SK-N-SH treated with all-trans-retinoic acid at 6 μM for 48 hours (cell line): Measurements from ENCODE around the gene UCK1.

Experiments
- ATAC-seq: fragments of 200-7000 bp; cut with Tn5 transposase; 3 replicates; pipeline ENCODE4 v1.9.1; 2020; ENCODE audit warnings: mild to moderate bottlenecking, moderate library complexity
- ARNTL ChIP-seq: fragments of 450-650 bp; formaldehyde crosslinking; IDR thresholded peaks from 2 replicates; pipeline ENCODE4 v1.5.0; 2020; ENCODE audit warnings: low read depth, mild to moderate bottlenecking, moderate library complexity, borderline replicate concordance
- BACH2 ChIP-seq: fragments of 250-450 bp; sonication (Bioruptor Pico); IDR thresholded peaks from 2 replicates; pipeline ENCODE4 v1.9.0; 2021; ENCODE audit warnings: mild to moderate bottlenecking, borderline replicate concordance
- CSDC2 ChIP-seq: fragments of 250-450 bp; sonication (Bioruptor Pico); IDR thresholded peaks from 2 replicates; pipeline ENCODE4 v1.5.0; 2020; ENCODE audit warnings: mild to moderate bottlenecking, moderate library complexity
- ESRRG ChIP-seq: fragments of 250-450 bp; sonication (Bioruptor Pico); IDR thresholded peaks from 2 replicates; pipeline ENCODE4 v1.6.1; 2021; ENCODE audit warnings: mild to moderate bottlenecking
- GLIS3 ChIP-seq: fragments of 250-450 bp; sonication (Bioruptor Pico); IDR thresholded peaks from 2 replicates; pipeline ENCODE4 v1.5.0; 2020; ENCODE audit warnings: mild to moderate bottlenecking, moderate library complexity
- ISL1 ChIP-seq: fragments of 250-450 bp; sonication (Bioruptor Pico); IDR thresholded peaks from 2 replicates; pipeline ENCODE4 v2.1.2; 2022; ENCODE audit warnings: mild to moderate bottlenecking, moderate library complexity
- OSR1 ChIP-seq: fragments of 250-450 bp; sonication (Bioruptor Pico); IDR thresholded peaks from 2 replicates; pipeline ENCODE4 v1.8.0; 2022; ENCODE audit warnings: moderate library complexity, mild to moderate bottlenecking, inconsistent platforms
- PPARA ChIP-seq: fragments of 250-450 bp; sonication (Bioruptor Pico); IDR thresholded peaks from 2 replicates; pipeline ENCODE4 v1.5.0; 2020; ENCODE audit warnings: mild to moderate bottlenecking, borderline replicate concordance
- RARB ChIP-seq: fragments of 250-450 bp; sonication (Bioruptor Pico); IDR thresholded peaks from 2 replicates; pipeline ENCODE4 v1.8.0; 2021; ENCODE audit warnings: mild to moderate bottlenecking, moderate library complexity
- SNAI2 ChIP-seq: fragments of 250-450 bp; sonication (Bioruptor Pico); IDR thresholded peaks from 2 replicates; pipeline ENCODE4 v1.5.0; 2020; ENCODE audit warnings: mild to moderate bottlenecking, moderate library complexity
- TCF4 ChIP-seq: fragments of 250-450 bp; sonication (Bioruptor Pico); IDR thresholded peaks from 2 replicates; pipeline ENCODE4 v1.8.0; 2021; ENCODE audit warnings: mild to moderate bottlenecking, moderate library complexity, borderline replicate concordance
- TOX ChIP-seq: fragments of 250-450 bp; sonication (Bioruptor Pico); IDR thresholded peaks from 2 replicates; pipeline ENCODE4 v1.8.0; 2021; ENCODE audit warnings: mild to moderate bottlenecking, moderate library complexity, borderline replicate concordance
- ZC3H10 ChIP-seq: fragments of 250-450 bp; sonication (Bioruptor Pico); IDR thresholded peaks from 2 replicates; pipeline ENCODE4 v1.5.1; 2021; ENCODE audit warnings: mild to moderate bottlenecking, moderate library complexity
- ZFP3 ChIP-seq: fragments of 250-450 bp; sonication (Bioruptor Pico); IDR thresholded peaks from 2 replicates; pipeline ENCODE4 v1.5.0; 2020; ENCODE audit warnings: mild to moderate bottlenecking, moderate library complexity
- ZFP30 ChIP-seq: fragments of 450-650 bp; formaldehyde crosslinking; IDR thresholded peaks from 2 replicates; pipeline ENCODE4 v1.5.0; 2022; ENCODE audit warnings: mild to moderate bottlenecking, moderate library complexity
- ZNF565 ChIP-seq: fragments of 450-650 bp; formaldehyde crosslinking; conservative IDR thresholded peaks from 2 replicates; pipeline ENCODE4 v1.5.0; 2020; ENCODE audit warnings: low read depth, mild to moderate bottlenecking, moderate library complexity
- TF ChIP-seq, protein P1 (sequence below): fragments of 250-450 bp; sonication (Bioruptor Pico); IDR thresholded peaks from 2 replicates; pipeline ENCODE4 v1.5.1; 2020; ENCODE audit warnings: low read depth, mild to moderate bottlenecking, moderate library complexity
- TF ChIP-seq, protein P2 (sequence below): fragments of 250-450 bp; sonication (Bioruptor Pico); IDR thresholded peaks from 2 replicates; pipeline ENCODE4 v1.5.1; 2021; ENCODE audit warnings: mild to moderate bottlenecking, moderate library complexity
- TF ChIP-seq, protein P3 (sequence below): fragments of 250-450 bp; sonication (Bioruptor Pico); IDR thresholded peaks from 2 replicates; pipeline ENCODE4 v1.8.0; 2021; ENCODE audit warnings: low read depth, mild to moderate bottlenecking, moderate library complexity, borderline replicate concordance
- TF ChIP-seq, protein P4 (sequence below): fragments of 250-450 bp; sonication (Bioruptor Pico); IDR thresholded peaks from 2 replicates; pipeline ENCODE4 v1.5.0; 2020; ENCODE audit warnings: mild to moderate bottlenecking, moderate library complexity
- TF ChIP-seq, protein P5 (sequence below): fragments of 250-450 bp; sonication (Bioruptor Pico); IDR thresholded peaks from 2 replicates; pipeline ENCODE4 v1.8.0; 2020; ENCODE audit warnings: mild to moderate bottlenecking, moderate library complexity, borderline replicate concordance

Gene UCK1

DNA sequence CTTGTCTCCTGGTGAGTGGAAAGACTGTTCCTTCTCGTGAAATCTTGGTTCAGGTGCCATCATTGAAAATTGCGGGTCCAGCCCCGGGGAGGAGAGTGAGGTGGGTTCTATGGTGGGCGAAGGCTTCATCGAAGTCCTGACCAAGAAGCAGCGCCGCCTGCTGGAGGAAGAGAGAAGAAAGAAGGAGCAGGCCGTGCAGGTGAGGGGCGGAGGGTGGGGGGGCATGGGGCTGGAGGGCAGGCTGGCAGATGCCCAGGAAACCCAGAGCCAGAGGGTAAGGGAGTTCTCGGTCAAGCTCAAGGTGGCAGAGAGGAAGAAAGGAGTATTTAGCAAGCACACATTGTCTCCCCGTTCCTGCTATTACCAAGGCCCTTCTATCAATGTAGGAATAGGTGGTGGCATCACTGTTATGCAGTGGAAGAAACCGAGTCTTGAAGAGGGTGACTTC, 52.6 kb downstream of the UCK1 start:
- TF ChIP-seq, protein P1, sequence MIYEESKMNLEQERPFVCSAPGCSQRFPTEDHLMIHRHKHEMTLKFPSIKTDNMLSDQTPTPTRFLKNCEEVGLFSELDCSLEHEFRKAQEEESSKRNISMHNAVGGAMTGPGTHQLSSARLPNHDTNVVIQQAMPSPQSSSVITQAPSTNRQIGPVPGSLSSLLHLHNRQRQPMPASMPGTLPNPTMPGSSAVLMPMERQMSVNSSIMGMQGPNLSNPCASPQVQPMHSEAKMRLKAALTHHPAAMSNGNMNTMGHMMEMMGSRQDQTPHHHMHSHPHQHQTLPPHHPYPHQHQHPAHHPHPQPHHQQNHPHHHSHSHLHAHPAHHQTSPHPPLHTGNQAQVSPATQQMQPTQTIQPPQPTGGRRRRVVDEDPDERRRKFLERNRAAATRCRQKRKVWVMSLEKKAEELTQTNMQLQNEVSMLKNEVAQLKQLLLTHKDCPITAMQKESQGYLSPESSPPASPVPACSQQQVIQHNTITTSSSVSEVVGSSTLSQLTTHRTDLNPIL (CRISPR knock-in tag): no peak
- TF ChIP-seq, protein P2, sequence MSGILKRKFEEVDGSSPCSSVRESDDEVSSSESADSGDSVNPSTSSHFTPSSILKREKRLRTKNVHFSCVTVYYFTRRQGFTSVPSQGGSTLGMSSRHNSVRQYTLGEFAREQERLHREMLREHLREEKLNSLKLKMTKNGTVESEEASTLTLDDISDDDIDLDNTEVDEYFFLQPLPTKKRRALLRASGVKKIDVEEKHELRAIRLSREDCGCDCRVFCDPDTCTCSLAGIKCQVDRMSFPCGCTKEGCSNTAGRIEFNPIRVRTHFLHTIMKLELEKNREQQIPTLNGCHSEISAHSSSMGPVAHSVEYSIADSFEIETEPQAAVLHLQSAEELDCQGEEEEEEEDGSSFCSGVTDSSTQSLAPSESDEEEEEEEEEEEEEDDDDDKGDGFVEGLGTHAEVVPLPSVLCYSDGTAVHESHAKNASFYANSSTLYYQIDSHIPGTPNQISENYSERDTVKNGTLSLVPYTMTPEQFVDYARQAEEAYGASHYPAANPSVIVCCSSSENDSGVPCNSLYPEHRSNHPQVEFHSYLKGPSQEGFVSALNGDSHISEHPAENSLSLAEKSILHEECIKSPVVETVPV (CRISPR knock-in tag): no peak
- TF ChIP-seq, protein P3, sequence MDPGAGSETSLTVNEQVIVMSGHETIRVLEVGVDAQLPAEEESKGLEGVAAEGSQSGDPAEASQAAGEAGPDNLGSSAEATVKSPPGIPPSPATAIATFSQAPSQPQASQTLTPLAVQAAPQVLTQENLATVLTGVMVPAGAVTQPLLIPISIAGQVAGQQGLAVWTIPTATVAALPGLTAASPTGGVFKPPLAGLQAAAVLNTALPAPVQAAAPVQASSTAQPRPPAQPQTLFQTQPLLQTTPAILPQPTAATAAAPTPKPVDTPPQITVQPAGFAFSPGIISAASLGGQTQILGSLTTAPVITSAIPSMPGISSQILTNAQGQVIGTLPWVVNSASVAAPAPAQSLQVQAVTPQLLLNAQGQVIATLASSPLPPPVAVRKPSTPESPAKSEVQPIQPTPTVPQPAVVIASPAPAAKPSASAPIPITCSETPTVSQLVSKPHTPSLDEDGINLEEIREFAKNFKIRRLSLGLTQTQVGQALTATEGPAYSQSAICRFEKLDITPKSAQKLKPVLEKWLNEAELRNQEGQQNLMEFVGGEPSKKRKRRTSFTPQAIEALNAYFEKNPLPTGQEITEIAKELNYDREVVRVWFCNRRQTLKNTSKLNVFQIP (CRISPR knock-in tag): no peak
- no peak for TF ChIP-seq ARNTL (CRISPR knock-in tag)
- TF ChIP-seq GLIS3: no peak
- TF ChIP-seq ZFP30 (CRISPR knock-in tag): no peak
- TF ChIP-seq PPARA: no peak
- no peak for TF ChIP-seq ZC3H10 (CRISPR knock-in tag)
- TF ChIP-seq CSDC2: no peak
- ATAC-seq: peak; percentile 65

DNA sequence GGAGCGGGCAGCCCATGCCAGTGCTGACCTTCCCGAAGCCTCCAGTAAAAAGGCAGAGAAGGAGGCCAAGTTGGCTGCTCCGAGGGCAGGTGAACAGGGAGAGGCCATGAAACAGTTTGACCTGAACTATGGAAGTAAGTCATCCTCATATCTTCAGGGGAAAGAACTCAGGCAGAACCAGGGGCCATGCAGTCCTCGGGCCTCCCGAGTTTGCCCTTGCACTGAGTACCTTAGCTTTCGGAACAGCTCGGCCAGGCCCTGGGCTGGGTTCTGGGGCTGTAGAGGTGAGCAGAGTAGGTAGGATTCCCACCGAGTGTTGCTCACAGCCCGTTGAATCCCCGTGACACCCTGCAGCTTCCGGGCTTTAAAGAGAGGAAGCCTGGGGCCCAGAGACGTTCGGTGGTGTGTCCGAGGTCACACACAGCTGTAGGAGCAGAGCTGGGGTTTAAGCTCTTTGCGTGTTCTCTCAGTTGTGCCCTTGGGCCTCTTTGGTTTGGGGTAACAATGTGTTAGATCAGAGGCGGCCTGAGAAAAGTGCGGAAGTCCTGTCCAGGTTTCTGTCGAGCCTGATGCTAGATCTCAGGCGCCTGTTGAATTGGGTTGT, 53.1 kb downstream of the UCK1 start:
- no peak for ATAC-seq

DNA sequence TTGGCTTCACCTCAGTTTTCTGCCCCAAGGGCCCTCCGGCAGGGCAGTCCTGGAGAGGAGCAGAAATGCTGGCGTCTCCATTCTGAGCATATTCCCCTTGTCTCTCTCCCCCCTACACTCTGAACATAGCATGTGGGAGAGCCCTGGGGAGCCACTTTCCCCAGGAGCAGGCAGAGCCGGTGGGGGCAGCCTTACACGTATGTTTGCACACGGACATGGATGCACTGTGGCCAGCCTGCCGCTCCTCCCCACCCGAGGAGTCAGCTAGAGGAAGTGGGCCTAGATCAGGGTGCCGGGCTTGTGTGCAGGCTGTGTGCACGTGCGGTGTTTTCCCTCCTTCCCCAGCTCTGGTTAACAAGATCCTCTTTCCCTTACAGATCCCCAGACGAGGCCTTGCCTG, 53.7 kb downstream of the UCK1 start:
- no peak; the same call in 2 of the 3 replicates for ATAC-seq
- TF ChIP-seq ZFP30 (CRISPR knock-in tag): no peak
- no peak for TF ChIP-seq ARNTL (CRISPR knock-in tag)
- TF ChIP-seq SNAI2 (CRISPR knock-in tag): no peak
- TF ChIP-seq RARB (CRISPR knock-in tag): no peak
- TF ChIP-seq ESRRG: no peak
- TF ChIP-seq TOX (CRISPR knock-in tag): no peak
- TF ChIP-seq ZNF565 (CRISPR knock-in tag): no peak
- TF ChIP-seq ZC3H10 (CRISPR knock-in tag): no peak
- TF ChIP-seq, protein P1 (CRISPR knock-in tag): no peak
- TF ChIP-seq, protein P4, sequence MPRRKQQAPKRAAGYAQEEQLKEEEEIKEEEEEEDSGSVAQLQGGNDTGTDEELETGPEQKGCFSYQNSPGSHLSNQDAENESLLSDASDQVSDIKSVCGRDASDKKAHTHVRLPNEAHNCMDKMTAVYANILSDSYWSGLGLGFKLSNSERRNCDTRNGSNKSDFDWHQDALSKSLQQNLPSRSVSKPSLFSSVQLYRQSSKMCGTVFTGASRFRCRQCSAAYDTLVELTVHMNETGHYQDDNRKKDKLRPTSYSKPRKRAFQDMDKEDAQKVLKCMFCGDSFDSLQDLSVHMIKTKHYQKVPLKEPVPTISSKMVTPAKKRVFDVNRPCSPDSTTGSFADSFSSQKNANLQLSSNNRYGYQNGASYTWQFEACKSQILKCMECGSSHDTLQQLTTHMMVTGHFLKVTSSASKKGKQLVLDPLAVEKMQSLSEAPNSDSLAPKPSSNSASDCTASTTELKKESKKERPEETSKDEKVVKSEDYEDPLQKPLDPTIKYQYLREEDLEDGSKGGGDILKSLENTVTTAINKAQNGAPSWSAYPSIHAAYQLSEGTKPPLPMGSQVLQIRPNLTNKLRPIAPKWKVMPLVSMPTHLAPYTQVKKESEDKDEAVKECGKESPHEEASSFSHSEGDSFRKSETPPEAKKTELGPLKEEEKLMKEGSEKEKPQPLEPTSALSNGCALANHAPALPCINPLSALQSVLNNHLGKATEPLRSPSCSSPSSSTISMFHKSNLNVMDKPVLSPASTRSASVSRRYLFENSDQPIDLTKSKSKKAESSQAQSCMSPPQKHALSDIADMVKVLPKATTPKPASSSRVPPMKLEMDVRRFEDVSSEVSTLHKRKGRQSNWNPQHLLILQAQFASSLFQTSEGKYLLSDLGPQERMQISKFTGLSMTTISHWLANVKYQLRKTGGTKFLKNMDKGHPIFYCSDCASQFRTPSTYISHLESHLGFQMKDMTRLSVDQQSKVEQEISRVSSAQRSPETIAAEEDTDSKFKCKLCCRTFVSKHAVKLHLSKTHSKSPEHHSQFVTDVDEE (CRISPR knock-in tag): no peak
- no peak for TF ChIP-seq ZFP3 (CRISPR knock-in tag)
- TF ChIP-seq ISL1: no peak
- no peak for TF ChIP-seq CSDC2
- TF ChIP-seq, protein P5, sequence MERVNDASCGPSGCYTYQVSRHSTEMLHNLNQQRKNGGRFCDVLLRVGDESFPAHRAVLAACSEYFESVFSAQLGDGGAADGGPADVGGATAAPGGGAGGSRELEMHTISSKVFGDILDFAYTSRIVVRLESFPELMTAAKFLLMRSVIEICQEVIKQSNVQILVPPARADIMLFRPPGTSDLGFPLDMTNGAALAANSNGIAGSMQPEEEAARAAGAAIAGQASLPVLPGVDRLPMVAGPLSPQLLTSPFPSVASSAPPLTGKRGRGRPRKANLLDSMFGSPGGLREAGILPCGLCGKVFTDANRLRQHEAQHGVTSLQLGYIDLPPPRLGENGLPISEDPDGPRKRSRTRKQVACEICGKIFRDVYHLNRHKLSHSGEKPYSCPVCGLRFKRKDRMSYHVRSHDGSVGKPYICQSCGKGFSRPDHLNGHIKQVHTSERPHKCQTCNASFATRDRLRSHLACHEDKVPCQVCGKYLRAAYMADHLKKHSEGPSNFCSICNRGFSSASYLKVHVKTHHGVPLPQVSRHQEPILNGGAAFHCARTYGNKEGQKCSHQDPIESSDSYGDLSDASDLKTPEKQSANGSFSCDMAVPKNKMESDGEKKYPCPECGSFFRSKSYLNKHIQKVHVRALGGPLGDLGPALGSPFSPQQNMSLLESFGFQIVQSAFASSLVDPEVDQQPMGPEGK: no peak
- no peak for TF ChIP-seq GLIS3
- no peak for TF ChIP-seq PPARA
- no peak for TF ChIP-seq BACH2 (CRISPR knock-in tag)

More for the DNA sequence above, 53.1 kb downstream of the UCK1 start:
- TF ChIP-seq, protein P4 (CRISPR knock-in tag): no peak
- TF ChIP-seq ZNF565 (CRISPR knock-in tag) (no peak), CSDC2 (no peak), BACH2 (CRISPR knock-in tag) (no peak), PPARA (no peak), ISL1 (no peak), OSR1 (CRISPR knock-in tag) (no peak), TCF4 (CRISPR knock-in tag) (no peak), GLIS3 (no peak)
